A172 (cell line): ENCODE data around the gene NOP16. TPM values are rescaled to one million over a fixed set of nuclear protein-coding genes. Genes with fewer than 3 reads are reported as not detected.
A peak's percentile ranks its signal among the peaks of the same experiment; 100 is the strongest.

Experiments
- DNase-seq: peaks from one replicate; pipeline ENCODE4 v3.0.0-alpha.2; 2015; ENCODE audit warnings: low spot score
- total RNA-seq: library from RNA; depleted of rRNA; stranded (reverse); fragments of >200 nt; shearing (Covaris generic); gene quantifications from 2 replicates; pipeline ENCODE4 v1.2.3, GENCODE V29; 2014

NOP16 gene
- total RNA-seq, 1 experiment from 2014 or later: 37.9 TPM

DNA sequence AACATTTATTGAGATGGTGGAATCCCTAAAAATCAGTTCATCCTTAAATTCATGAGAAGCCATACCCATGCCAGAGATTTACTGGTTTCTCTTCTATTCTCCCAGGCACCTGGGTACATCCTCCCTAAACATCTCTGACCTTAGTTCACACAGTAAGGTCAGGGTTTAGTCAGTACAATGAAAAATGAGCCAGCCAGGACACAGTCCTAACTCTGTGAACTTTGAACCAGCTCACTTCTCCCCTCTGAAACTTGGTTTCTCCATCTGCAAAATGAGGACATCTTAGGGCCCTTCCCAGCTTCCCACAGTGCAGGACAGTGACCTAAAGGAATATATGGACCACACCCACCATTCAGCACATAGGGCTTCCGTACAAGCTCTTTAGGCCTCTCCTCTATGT is 1.9 kb downstream of the NOP16 start:
- no peak for DNase-seq

DNA sequence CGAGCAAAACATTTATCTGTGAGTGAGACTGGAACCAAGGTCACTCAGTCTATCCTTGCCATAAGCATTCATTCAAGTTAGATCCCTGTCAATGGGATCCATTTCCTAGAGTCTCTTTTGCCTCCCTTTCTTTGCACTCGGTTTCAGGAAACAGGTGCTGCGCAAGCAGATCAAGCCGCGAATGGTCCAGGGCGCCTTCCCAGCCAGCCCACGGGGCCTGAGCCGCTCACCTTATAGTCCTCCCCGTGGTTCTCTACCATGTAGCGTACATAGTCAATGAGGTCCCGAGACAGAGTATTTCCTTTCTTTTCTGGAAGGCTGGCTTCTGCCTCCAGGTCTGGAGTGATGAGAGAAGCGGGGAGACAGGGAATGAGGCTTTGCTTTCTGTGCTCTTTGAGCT is 3.4 kb downstream of the NOP16 start:
- no peak for DNase-seq

DNA sequence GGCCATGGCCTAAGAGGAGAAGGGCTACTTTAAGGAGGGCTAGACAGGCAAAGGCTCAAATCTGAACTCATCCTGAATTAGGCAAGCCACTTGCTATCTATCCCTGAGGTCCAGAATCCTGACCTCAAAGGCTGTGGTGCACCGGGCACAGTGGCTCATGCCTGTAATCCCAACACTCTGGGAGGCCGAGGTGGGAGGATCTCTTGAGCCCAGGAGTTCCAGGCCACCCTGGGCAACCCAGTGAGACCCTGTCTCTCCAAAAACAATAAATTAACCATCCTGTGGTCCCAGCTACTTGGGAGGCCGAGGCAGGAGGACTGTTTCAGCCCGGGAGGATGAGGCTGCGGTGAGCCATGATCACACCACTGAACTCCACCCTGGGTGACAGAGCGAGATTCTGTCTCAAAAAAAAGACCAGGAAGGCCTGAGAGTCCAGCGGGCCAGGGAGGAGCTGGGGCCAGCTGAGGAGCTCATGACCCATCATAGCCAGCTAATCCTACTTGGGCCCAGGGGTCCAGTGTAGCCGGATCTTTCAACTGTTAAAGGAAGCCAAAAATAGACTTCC is 4.0 kb downstream of the NOP16 start:
- DNase-seq: no peak

DNA sequence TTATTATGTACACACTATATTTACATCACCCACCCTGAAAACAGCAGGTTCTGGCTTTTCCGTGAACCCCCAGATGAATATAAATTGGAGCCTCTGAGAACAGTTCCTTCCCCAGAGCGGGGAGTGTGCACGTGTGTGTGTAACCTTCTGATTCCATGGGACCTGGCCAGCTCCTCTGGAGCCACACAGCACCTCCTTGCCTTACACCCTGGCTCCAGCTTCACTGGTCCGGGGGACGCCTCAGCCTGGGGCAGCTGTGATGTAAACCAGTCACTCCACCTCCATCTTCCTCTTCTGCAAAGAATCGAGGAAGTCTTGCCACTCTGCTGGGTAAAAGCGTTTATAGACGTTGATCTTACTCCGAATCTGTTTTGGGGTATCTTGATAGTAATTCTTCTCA is 4.4 kb downstream of the NOP16 start:
- no peak for DNase-seq

DNA sequence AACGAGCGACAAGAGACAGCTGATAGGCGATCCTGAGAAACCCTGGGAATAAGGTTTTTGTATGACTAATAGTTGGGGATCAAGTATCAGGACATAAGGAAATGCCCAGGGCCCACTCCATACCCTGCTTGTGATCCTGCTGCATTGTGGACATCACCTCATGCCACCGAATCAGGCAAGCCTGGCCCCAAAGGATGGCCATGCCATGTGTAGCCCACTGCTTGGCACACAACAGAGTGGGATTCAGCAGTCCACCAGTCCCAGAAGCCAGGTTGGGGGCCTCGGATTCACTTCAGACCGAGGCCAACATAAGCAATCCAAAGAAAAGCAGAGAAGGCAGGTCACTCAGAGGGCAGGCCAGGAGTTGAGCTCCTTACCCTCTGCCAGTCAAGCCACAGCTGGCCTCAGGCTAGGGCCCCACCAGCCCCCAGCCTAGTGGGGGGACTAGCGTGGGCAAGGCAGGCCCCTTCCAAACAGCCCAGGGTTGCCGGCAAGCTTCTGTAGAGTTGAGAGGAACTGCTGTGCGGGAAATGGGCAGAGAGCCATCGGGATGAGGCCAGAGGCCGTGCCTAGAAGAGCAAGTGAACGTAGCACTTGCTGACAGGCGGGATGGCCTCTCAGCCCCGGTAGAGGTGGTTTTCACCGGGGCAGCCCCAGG is 5.0 kb downstream of the NOP16 start:
- no peak for DNase-seq

DNA sequence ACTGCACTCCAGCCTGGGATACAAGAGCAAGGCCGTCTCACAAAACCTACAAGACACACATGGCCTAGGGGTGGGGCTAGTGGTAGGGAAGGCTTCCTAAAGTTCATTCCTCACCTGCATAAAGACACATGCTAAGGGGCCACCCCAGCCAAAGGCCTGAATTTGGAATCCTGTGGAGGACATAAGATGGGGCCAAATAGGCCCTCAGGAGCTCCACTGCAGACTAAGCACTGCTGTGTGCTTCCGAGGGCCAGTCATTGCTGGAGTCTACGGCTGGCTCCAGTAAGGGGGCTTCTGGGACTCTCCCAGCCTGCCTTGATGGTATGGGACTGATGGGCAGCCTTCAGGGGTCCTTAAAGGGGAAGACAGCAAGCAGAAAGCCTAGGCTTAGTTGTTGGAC is 5.7 kb downstream of the NOP16 start:
- no peak for DNase-seq

DNA sequence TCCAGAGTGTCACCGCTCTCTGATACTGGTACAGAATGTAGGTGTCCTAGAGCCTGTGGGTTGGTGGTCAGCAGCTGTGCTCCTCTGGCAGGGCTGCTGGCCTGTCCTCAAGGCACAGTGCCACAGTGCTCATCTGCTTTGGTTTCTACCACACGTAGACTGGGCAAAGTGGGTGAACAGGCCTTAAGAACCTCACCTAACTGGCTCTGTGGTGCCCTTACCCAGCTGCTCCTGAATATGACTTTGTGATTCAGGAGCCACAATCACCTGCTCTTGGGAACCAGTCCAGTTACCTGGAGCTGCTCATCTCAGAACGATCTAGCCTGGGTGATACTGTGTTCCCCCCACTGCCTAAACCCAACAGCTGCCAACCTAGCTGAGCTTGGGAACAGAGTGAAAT is 6.4 kb downstream of the NOP16 start:
- DNase-seq: no peak

DNA sequence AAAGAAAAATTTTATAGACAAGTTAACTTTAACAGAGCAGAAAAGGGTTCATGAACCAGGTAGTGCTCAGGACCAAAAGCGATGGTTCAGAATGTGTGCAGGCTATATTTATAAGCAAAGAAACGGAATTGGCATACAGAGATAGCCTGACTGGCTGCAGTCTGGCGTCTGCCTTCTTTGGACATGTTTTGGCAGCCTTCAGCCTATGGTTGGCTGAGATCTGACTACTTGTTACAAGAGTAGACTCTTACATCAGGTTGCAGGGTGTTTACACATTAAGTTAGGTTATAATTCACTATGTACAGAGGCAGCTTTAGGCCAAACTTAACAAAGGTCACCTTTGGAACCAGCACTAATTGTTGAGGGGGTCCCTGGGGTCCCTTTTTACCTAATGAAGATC is 7.0 kb downstream of the NOP16 start:
- no peak for DNase-seq

DNA sequence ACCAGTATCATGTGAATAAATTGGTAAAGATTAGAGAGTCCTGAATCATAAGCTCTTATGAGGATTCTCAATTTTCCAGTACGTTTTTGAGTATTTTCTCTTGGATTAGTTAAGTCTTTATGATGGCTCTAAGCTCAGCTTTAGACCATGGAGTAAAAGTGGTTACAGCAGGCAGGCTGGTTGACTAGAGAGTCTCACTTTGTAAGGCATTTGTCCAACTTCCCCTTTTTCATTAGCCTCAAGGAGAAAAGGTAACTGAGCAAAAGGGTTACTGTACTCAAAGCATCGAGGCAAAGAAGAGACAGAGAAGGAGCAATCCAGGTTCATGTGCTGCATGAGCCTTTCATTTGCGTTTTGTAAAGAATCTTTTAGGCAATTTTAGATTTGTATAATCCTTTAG is 8.5 kb downstream of the NOP16 start:
- no peak for DNase-seq

DNA sequence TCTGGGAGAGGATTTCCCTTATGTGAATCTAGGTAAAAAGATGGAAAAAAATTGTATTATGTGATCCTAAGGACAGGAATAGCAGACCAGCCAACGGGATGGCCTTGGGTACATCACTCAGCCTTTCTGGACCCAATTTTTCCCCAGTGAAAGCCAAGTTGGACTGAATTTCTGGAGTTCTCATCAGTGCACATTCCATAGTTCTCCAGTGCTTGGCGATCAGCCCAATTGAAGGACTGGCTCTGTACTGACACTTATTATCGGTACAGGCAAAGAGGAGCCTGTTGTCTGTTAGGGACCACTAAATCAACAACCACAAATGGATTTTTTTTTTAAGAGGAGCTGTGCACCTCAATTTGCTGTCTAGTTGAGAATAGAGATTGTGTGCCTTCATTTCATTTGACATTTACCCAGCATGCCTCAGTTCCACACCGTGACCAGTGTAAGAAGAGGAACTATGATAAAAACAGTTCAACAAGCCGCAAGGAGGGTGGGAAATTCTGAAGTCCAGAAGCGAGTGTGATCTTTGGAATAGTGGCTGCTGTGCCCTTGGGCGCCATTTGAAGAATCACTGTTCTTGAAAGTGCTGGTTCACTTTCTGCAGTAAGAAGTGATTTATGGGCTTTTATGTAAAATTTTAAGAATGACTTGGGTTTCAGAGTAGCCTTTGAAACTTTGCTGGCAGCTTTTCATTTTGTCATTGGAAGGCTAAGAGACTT is 15.1 kb downstream of the NOP16 start:
- no peak for DNase-seq

DNA sequence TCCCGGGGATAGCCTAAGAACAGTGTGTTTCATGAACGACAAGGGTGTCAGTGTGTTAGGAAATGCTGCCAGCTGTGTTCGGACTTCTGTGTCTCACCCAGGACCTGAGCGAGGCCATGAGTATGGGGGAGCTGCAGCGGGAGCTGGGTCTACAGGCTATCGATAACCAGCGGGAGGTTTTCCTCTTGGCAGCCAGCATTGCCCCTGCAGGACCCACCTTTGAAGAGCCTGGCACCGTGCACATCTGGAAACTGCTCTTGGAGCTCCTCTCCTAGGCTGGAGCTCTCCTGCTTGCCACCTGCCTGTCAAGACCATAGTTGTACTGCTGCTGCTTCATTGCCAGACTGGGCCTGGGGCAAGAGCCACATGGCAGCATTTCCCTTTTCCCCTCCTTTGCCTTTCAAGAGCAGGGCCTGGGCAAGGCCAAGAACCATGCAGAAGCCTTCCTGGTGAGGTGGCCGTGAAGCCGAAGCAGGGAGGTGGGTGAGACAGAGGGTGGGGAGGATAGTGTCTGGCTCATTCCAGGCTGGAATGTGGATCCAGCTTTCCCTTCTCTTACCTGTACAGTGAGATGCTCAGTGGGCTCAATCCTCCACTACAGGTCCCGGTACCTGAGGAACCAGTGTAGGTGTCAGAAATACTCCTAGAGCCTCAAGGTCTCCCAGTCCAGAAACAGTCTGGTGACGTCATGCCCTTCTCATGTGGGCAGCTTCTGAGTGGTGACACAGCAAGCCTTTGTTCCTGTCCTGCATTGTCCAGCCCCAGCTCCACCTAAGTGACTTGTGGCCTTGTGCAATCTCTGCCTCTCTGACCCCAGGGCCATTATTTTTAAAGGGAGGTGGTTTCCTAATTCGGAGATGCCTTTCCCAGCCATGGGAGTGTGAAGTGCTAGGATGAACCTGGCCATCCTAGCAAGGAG is 16.5 kb downstream of the NOP16 start:
- DNase-seq: peak; percentile 23

DNA sequence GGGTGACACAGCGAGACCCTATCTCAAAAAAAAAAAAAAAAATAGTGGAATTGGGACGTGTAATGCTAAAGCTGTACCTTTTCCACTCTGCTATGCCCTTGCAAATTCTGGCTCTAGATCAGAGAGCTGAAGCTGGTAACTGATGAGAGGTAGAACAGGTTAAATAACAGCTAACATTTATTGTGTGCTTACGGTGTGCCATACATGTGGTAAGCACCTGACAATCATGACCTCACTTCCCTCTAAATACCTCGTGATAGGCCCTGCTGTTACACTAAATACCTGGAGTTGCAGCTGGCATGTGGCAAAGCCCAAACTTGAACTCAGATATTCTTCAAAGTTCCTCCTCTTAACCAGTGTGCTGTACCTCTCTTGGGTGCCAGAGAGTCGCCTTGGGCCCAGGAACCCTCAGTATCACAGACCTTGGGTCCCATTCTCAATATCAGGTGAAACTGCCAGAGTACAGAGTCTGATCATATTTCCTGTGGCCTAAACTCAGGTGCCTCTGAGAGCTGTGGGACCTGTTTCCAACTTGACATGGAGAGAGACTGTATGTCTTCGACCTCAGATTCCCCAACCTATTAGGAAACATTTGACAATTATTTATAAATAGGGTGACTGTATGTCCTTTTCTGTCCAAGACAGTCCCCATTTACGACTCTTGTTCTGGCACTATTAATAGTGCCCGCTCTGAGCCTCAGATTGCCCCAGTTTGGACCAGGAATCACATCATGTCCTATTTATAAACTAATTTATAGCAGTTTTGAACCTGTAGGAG is 18.3 kb downstream of the NOP16 start:
- DNase-seq: no peak

DNA sequence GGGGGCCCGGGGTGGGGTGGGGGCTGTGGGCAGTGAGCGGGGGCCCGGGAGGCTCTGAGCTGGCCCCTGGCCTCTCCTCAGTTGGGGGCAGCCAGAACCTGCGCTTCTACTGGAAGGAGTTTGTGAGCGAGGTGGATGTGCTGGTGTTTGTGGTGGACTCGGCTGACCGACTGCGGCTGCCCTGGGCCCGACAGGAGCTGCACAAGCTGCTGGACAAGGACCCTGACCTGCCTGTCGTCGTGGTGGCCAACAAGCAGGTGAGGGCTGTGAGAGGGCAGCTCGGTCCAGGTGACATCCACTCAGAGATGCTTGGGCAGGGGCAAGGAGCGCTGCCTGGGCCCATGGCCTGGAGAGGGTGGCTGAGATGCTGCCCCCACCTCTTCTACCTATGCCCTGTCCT is 19.7 kb downstream of the NOP16 start:
- DNase-seq: no peak

DNA sequence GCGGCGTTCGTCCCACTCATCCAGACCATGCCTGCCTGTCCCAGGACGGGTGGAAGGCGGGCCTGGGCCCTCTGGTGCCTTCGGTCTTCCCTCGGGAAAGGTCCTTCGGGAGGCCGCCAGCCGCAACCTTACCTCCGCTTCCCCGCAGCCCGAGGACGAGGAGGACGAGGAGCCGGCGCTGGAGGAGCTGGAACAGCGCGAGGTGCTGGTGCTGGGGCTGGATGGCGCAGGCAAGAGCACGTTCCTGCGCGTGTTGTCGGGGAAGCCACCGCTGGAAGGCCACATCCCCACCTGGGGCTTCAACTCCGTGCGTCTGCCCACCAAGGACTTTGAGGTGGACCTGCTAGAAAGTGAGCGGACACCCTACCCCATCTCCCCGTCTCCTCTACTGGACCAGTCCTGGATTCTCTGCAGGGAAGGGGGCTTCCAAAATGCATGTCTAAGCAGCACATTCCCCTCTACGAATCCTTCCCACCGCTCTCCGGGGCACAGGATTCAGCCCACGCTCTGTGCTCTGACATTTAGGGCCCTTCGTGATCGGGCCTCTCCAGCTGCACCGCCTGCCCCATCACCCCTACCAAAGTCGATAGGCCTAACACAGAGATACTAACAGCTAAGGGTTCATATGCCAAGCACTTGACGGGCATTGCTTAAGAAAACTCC is 22.0 kb downstream of the NOP16 start:
- DNase-seq: no peak

DNA sequence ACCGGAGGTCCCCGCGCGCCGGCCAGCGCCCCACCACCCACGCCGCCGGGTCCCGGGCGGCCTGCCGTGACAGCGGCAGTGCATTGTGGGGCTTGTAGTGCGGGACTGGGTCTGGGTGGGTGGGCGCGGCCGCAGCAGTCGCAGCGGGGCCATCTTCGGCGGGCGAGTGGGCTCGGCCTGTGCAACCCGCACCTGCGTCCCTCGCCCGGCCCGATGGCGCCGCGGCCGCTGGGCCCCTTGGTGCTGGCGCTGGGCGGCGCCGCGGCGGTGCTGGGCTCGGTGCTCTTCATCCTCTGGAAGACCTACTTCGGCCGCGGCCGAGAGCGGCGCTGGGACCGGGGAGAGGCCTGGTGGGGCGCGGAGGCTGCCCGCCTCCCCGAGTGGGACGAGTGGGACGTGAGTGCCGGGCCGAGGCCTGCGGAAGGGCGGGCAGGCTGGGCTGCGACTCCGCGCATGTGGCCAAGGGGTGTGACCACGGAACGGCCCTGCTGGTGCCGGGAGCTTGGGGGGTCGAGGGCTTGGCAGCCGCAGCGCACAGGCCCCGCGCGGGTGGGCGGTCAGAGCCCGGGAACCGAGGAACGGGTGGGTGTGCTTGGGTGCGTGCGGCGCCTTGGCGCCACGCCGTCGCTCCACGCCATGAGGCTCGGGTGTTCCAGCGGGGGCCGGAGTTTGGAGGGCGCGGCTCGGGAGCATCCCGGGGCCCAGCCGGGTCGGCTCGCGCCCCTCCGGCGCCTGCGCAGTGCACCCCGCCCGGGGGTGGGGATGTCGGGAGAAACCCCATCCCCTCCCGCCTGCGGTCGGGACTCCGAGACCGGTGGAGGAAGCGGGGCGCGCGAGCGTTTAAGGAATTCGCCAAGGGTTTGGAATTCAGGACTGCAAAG is 22.8 kb downstream of the NOP16 start, which contains the start of gene ARL10:
Gene ARL10 (plus strand): TSS at position 137 of the 881 bp plus-strand sequence. CDS start 77 bp downstream, at position 214.
- no peak for DNase-seq

DNA sequence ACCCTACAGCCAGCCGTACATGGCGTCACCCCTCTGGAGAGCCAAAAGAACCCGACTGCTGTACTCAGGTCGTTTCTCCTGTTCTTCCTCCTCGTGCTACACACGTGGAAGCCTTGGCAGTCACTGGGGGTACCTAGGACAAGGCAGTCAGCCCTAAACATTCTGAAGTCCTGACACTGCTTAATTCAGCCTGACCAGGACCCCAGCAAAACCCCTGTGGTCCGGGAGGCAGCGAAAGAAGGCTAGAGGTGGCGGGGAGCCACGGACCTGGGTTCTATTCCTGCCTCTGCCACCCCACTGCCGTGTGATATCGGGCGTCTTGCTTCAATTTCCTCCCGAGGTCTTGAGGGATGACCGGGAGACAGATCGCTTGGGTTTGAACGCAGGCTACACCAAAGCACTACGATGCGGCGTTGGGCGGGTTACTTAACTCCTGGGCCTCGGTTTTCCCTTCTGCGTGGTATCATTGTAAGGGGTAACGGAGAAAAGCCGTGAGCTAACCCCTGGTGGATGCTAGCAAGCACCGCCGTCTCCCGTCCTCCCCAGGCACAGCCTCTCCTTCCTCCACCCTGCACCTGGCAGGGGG is 23.5 kb downstream of the NOP16 start:
- DNase-seq: no peak

DNA sequence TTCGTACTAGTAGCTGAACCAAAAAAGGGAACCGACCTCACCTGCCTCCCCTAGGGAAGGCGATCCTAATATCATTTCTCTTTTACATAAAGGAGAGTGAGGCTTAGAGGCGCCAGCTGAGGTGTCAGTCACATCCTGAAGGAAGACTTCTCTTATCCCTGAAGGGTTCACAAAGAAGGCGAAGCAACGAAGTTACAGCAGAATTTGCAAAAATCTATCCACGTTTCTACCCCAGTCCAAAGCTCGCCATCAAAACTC is 26.2 kb downstream of the NOP16 start:
- DNase-seq: no peak

DNA sequence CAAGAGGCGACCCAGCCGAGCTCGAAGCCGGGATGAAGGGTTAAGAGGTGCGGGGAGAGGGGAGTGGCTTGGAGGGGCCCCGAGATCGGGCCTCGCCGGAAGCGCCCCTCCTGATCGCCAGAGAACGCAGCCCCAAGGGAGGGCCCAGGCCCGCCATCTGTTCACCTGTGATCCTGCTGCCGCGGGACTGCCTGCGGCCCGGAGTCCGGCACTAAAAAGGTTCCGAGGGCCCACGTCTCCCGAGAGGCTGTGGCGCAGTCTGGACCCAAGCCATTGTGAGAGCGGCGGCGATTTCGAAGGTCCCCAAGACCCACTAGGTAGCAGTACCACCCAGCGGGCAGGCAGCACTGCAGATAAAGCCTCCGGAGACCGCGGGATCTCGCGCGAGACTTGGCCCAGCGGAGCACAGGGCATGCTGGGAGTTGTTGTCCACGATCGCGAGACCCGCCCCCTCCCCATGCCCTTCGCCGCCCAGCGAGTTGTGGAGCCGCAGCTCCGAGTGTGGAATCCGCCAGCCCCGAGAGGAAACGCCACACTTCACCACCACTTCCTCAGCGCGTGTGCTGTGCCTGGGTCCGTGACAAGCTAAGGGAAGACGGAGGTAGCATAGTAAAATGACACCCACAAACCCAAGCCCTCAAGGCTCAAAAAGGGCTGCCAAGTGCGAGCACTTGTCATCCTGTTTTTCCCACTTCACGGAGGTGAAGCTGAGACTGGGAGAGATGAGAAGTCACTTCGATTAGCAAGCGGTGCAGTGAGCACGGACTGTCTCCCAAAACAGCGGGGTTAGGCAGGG is 26.8 kb downstream of the NOP16 start, which contains the start of gene KIAA1191:
Gene KIAA1191 (minus strand): TSS at position 328 of the 796 bp plus-strand sequence. CDS start 2,256 bp downstream, outside the sequence.
- peak; percentile 87 for DNase-seq
